OCI-LY1 (cell line): ENCODE data around the gene SERPINE1.

Experiments
- EZH2 ChIP-seq: fragments of 200-600 bp; sonication (generic), shearing (Covaris generic); IDR thresholded peaks from 2 replicates; pipeline ENCODE4 v1.8.0; 2017; ENCODE audit warnings: borderline replicate concordance, mixed run types, mild to moderate bottlenecking, antibody characterized with exemption, low read length, moderate library complexity, mixed read lengths
- TF ChIP-seq, protein P1 (sequence below): fragments of 200-600 bp; sonication (generic), shearing (Covaris generic); IDR thresholded peaks from 2 replicates; pipeline ENCODE4 v1.5.1; 2017; ENCODE audit warnings: mild to moderate bottlenecking, antibody characterized with exemption, low read length, moderate library complexity, mixed read lengths

DNA sequence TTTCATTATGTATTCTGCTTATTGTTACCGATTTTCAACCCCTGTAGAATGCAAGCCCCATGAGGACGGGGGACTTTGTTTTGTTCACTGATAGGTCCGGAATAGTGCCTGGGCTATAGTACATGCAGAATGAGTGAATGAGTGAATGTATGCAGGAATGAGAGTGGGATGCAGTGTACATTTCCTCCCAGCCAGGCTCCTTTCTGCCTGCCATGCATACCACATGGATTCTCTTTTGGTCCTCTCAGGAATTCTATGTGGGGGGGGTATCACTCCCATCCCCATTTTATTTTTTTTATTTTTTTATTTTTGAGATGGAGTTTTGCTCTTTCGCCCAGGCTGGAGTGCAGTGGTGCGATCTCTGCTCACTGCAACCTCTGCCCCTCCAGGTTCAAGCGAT is 24.9 kb upstream of the SERPINE1 start:
- TF ChIP-seq, protein P1, sequence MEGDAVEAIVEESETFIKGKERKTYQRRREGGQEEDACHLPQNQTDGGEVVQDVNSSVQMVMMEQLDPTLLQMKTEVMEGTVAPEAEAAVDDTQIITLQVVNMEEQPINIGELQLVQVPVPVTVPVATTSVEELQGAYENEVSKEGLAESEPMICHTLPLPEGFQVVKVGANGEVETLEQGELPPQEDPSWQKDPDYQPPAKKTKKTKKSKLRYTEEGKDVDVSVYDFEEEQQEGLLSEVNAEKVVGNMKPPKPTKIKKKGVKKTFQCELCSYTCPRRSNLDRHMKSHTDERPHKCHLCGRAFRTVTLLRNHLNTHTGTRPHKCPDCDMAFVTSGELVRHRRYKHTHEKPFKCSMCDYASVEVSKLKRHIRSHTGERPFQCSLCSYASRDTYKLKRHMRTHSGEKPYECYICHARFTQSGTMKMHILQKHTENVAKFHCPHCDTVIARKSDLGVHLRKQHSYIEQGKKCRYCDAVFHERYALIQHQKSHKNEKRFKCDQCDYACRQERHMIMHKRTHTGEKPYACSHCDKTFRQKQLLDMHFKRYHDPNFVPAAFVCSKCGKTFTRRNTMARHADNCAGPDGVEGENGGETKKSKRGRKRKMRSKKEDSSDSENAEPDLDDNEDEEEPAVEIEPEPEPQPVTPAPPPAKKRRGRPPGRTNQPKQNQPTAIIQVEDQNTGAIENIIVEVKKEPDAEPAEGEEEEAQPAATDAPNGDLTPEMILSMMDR = no peak
- TF ChIP-seq EZH2 = no peak
